DMS153 treated with DMSO at 0.1 percent for 48 hours (cell line): ENCODE results near the gene NEK5.

Source experiments
- DNase-seq: peaks from one replicate; lab custom pipeline; 2025; ENCODE audit not compliant: unreplicated experiment; lab: John Stamatoyannopoulos, UW

NEK5 gene

GRCh38 chr13:52016296-52016695 is 112.6 kb downstream of the NEK5 start:
- no peak for DNase-seq

- DNase-seq = no peak
These were observed 116.4 kb downstream of the NEK5 start for GRCh38 chr13:52012512-52012836.

- DNase-seq = peak; percentile 97
These were observed 117.0 kb downstream of the NEK5 start, which contains the start of gene ALG11 for GRCh38 chr13:52011632-52012511. Gene ALG11 (plus strand): TSS chr13:52012398. CDS start chr13:52012419, 21 bp downstream.

- DNase-seq = no peak
These were observed 117.8 kb downstream of the NEK5 start, which contains the start of gene ATP7B for GRCh38 chr13:52010890-52011631. Gene ATP7B (minus strand): TSS chr13:52011450. CDS start chr13:52011337, 113 bp downstream.

- no peak for DNase-seq
These were observed 118.9 kb downstream of the NEK5 start for GRCh38 chr13:52009946-52010345.

GRCh38 chr13:52006523-52007245 is 122.2 kb downstream of the NEK5 start:
- DNase-seq = no peak

- DNase-seq = no peak
These were observed 122.9 kb downstream of the NEK5 start for GRCh38 chr13:52005841-52006522.

GRCh38 chr13:52004511-52005170 is 124.2 kb downstream of the NEK5 start:
- no peak for DNase-seq

GRCh38 chr13:52003541-52003940 is 125.3 kb downstream of the NEK5 start:
- DNase-seq = no peak

GRCh38 chr13:52002361-52002760 is 126.5 kb downstream of the NEK5 start:
- no peak for DNase-seq

GRCh38 chr13:52001120-52001731 is 127.6 kb downstream of the NEK5 start:
- peak; percentile 58 for DNase-seq

- no peak for DNase-seq
These were observed 129.0 kb downstream of the NEK5 start for GRCh38 chr13:51999921-52000320.

GRCh38 chr13:51999510-51999911 is 129.4 kb downstream of the NEK5 start:
- no peak for DNase-seq

GRCh38 chr13:51998723-51999509 is 130.0 kb downstream of the NEK5 start:
- no peak for DNase-seq

GRCh38 chr13:51997641-51998330 is 131.1 kb downstream of the NEK5 start:
- no peak for DNase-seq

- no peak for DNase-seq
These were observed 131.7 kb downstream of the NEK5 start for GRCh38 chr13:51997186-51997585.

GRCh38 chr13:51996641-51997040 is 132.2 kb downstream of the NEK5 start:
- no peak for DNase-seq
